OCI-LY7 (cell line): ENCODE measurements around the gene HELZ.

Experiments used
- CTCF ChIP-seq: fragments of 200-600 bp; sonication (generic); conservative IDR thresholded peaks from 2 replicates; pipeline ENCODE4 v1.5.1; 2014; ENCODE audit warnings: mild to moderate bottlenecking, antibody characterized with exemption, low read length, moderate library complexity, mixed read lengths
- EZH2phosphoT487 ChIP-seq: fragments of 200-600 bp; sonication (generic); IDR thresholded peaks from 2 replicates; pipeline ENCODE4 v1.6.1; 2018; ENCODE audit warnings: low read depth, borderline replicate concordance, mild to moderate bottlenecking, mixed run types, antibody characterized with exemption, low read length, moderate library complexity, mixed read lengths

- no peak for TF ChIP-seq CTCF
- no peak for TF ChIP-seq EZH2phosphoT487
Observed at GRCh38 chr17:67059372-67059771, 185.6 kb downstream of the HELZ start.
